Stimulated activated CD4-positive, alpha-beta T cell treated with anti-CD3 and anti-CD28 coated beads, TNF-alpha, amount 100 ng/mL, for 1 hour (primary cell): ENCODE results near the gene ACTN3.
"Not testable (repeated sequence)": the region's sequence is repeated elsewhere in the genome, so short reads cannot be mapped to it uniquely, and the experiment has no call there.

Experiments used
- DNase-seq, 3 donors: peaks; one replicate each; pipeline ENCODE4 v3.0.0-alpha.2; 2020; ENCODE audit warnings: low read depth in 3 of 3, low spot score in 1 of 3

The ACTN3 gene

DNA sequence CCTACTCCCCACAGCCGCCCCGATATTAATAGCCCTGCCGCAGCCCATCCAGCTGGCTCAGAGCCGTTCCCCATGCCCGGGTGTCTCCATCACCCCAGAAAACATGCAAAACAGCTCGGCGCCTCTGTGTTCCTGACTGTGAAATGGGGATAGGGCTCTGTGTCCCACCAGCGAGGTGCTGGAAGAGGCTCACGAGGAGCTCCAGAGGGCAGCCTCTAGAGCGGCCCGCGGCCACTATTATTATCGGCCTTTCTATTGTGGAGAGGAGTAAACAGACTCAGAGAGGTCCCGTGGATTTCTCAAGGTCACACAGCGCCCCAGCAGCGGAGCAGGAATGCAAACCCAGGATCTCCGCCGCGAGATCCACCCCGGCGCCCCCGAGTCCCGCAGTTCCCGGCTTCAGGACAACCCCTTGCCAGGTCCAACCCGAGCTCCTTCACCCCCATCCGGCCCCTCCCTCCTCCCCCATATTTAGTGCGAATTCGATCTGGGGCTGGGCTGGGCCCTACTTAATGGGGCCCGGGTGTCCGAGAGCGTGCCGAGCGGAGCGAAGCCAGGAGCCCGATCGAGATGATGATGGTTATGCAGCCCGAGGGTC lies at the start of gene ACTN3:
Gene ACTN3 (plus strand): TSS at position 536 of the 598 bp plus-strand sequence. CDS start 35 bp downstream, at position 571.
- DNase-seq: no peak

DNA sequence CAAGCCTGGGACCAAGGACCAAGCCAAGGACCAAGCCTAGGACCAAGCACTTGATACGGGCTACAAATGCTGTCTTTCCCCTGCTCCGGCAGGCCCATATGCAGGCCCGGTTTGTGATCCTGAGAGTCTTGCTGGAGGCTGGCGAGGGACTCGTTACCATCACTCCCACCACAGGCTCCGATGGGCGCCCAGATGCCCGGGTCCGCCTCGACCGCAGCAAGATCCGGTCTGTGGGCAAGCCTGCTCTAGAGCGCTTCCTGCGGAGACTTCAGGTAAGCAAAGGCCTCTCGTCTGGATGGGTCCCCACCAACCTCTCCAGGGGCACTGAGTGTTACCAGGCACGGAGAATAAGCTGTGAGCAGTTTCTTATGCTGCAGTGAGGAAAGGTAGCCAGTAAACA lies 49.5 kb upstream of the ACTN3 start:
- DNase-seq: no peak

DNA sequence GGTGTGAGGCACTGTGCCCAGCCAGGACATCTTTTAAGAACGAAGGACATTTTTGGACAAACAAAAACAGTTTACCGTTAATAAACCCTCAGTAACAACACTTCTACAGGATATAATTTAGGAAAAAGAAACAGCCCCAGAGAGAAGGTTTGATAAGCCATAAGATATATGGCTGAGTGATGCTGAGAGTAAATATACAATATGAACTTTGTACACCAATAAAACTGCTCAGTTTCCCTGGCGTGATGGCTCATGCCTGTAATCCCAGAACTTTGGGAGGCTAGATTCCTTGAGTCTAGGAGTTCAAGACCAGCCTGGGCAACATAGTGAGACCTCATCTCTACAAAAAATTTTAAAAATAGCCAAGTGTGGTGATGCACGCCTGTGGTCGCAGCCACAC lies 48.2 kb upstream of the ACTN3 start:
- DNase-seq: no peak

GRCh38 chr11:66505276-66505816 lies 41.4 kb upstream of the ACTN3 start:
- no peak for DNase-seq

DNA sequence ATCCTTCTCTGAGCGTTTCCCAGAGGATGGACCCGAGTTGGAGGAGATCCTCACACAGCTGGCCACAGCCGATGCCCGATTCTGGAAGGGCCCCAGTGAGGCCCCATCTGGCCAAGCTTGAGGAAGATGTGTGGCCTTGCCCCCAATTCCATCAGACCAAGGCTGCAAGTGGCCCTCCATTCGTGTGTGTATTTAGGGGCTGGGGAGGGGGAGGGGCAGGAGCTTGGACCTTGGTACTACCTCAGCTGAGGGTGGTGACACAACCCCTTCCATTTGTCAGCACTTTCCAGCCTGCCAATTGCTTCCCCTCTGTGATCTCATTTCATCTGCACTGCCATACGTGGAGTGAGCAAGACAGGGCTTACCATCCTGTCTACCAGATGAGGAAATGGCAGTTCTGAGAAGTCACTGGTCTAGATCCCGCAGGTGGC lies 37.6 kb upstream of the ACTN3 start:
- DNase-seq: no peak

GRCh38 chr11:66510271-66510989 lies 36.3 kb upstream of the ACTN3 start, which contains the start of gene BBS1:
Gene BBS1 (plus strand): TSS chr11:66510635. CDS start chr11:66510660, 25 bp downstream.
- DNase-seq: peak; percentile 44 to 82 (median 52)

DNA sequence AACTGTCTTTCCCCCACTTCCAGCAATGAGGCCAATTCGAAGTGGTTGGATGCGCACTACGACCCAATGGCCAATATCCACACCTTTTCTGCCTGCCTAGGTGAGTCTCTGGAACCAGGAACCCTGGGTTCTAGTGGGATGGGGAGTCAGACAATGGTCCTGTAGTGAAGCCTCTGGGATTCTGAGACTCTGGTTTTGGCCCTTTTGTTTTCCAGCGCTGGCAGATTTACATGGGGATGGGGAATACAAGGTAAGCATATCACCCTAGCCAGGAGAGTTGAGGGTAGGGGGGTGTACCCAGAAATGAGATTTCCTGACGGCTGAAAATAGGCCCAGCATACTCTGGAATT lies 35.7 kb upstream of the ACTN3 start:
- DNase-seq: no peak

DNA sequence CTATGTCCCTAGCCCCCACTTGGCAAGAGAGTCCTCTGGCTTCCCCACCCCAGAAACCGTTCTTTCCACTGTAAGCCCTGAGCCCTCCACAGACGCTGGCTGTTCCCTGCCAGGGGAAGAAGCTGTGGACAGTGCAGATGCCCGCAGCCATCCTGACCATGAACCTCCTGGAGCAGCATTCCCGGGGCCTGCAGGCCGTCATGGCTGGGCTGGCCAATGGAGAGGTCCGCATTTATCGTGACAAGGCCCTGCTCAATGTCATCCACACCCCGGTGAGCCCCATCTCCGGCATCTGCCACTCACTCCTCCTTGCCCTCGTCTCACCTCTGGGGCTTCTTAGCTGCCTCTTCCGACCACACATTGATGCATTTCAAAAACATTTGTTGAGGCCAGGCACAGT lies 23.1 kb upstream of the ACTN3 start:
- no peak for DNase-seq

DNA sequence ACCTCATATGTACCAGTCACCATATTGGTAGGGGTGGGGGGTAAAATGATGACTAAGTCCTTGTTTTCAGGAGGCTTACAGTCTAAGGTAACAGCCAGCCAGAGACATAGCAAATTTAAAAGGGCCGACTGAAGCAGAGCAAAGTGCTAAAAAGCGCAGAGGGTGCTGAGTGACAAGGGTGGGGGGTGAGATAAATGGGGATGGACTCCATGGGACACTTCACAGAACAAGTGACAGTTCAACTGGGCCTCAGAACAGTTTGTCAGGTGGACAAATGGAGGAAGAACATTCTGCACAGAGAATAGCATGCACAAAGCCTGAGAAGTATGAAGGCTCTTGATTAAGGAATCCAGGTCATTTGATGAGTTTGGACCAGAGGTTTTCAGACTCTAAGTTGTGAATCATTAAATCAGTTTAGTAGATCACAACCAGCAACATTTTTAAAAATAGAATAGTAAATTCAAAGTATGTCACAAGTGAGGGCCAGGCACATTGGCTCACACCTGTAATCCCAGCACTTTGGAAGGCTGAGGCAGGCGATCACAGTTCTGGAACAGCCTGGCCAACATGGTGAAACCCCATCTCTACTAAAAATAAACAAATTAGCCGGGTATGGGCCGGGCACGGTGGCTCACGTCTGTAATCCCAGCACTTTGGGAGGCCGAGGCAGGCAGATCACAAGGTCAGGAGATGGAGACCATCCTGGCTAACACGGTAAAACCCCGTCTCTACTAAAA lies 22.2 kb upstream of the ACTN3 start:
- no peak for DNase-seq

GRCh38 chr11:66529069-66529468 lies 17.6 kb upstream of the ACTN3 start:
- DNase-seq: no peak

DNA sequence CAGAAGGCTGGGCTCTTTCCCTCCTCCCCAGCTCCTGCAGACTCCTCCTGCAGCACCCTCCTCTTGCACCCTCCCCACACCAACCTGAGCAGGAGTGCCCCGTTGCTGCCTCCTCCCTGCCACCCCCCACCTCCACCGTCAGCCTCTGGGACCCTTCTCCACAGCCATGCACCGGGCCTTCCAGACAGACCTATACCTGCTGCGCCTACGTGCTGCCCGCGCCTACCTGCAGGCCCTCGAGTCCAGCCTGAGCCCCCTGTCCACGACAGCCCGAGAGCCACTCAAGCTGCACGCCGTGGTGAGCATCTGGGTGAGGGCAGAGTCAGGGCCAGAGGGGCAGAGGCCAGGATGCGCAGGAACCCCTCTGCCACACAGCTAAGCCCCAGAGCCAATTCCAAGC lies 17.0 kb upstream of the ACTN3 start:
- no peak for DNase-seq

DNA sequence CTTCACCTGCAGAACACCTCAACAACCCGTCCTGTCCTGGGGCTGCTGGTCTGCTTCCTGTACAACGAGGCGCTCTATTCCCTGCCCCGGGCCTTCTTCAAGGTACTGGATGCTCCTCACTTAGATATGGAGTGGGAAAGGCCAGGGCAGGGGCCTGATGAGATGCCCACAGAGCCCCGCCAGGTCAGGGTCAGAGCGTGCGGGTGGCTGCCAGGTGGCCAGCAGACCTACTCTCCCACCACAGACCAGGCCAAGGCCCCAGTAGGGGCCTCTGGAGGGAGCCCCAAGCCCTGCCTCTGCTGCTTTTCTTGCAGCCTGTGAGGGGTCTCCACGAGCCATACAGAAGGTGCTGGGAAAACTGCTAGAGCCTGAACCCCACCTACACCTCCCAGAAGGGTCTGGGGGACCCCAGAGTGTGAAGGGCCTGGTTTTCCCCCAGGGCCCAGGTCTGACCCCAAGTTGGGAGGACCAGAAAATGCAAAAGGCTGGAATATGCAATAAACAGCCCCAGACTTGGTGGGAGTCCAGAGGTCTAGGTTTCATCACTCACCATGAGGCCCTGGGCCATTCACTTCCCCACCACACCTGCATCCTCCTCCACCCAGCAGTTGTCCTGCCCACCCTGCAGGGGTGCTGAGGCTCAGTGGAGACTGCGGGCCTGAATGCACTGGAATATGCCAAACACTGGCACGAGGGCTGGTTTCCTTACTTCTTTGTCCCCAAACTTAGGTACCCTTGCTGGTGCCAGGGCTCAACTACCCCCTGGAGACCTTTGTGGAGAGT lies 15.6 kb upstream of the ACTN3 start:
- DNase-seq: no peak

GRCh38 chr11:66531841-66532240 lies 14.9 kb upstream of the ACTN3 start:
- DNase-seq: no peak

DNA sequence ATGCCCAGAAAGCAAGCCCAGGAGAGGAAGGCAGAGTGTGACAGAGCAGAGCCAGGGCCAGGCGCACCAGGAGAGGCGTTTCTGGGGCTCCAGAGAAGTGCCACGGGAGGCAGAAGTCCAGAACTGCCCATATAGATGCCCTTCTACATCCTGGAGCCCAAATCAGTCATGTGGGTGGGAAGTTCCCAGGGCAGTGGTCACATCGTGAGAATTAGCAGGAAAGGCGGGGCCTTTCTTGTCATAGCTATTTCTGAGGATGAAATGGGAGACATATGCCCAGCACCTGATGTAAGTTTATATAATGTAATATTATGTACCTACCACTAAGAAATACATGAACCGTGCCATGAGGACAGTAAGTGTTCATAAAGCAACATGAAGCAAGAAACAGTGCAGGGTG lies 13.9 kb upstream of the ACTN3 start:
- DNase-seq: no peak

GRCh38 chr11:66539170-66539869 lies 7.4 kb upstream of the ACTN3 start:
- DNase-seq: no peak

DNA sequence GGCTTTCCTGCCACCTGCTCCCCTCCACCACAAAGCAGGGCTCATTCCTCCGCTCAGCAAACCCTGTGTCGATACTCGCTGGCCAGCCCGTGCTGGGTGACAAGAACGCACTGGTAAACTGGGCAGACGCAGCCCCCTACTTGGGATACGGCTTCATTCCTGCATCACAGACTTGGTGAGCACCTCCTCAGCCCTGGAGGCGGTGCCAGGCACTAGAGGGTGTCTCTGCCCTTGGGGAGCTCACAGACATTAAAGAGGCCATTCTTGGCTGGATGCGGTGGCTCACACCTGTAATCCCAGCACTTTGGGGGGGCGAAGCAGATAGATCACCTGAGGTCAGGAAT lies 6.9 kb upstream of the ACTN3 start:
- no peak for DNase-seq

DNA sequence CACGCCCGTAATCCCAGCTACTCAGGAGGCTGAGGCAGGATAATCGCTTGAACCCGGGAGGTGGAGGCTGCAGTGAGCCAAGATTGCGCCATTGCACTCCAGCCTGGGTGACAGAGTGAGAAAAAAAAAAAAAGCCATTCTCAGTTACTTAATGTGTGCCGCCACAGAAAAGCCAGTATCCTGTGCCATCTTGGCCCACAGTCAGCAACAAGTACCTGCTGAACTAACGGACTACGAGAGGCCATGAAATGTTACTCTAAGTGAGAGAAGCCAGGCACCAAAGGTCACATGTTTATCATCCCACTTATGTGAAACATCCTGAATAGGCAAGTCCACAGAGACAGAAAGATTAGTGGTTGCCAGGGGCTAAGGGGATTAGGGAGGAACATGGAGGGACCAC lies 6.1 kb upstream of the ACTN3 start:
- DNase-seq: not testable (repeated sequence)

DNA sequence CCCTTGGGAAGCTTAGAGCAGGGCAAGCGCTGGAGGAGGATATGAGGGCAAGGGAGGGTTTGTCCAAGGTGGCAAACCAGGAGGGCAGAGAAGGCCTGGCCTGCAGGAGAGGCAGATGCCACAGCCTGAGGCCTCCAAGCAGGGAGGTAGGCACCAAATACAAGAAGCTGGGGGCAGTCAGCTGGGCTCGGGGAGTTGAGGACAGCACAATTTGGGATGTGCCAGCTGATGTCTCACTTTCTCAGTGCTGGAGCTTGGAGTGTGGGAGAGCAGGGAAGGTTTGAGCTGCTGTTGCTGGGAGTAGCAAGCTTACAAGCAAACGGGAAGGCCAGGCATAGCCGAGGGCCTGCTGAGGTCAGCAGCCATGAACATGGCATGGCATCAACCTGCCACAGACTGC lies 4.8 kb upstream of the ACTN3 start:
- DNase-seq: no peak

GRCh38 chr11:66542362-66542761 lies 4.3 kb upstream of the ACTN3 start:
- DNase-seq: no peak

GRCh38 chr11:66543263-66544107 lies 3.2 kb upstream of the ACTN3 start:
- DNase-seq: peak; percentile 21
